NCI-H460 (cell line): ENCODE data around the gene OR13J1. TPM values are rescaled to one million over a fixed set of nuclear protein-coding genes. Genes with fewer than 3 reads are reported as not detected.
A peak's percentile ranks its signal among the peaks of the same experiment; 100 is the strongest.
"Not testable (repeated sequence)": the region's sequence is repeated elsewhere in the genome, so short reads cannot be mapped to it uniquely, and the experiment has no call there.

Experiments used
- DNase-seq: peaks from one replicate; pipeline ENCODE4 v3.0.0-alpha.2; 2016; ENCODE audit warnings: low read depth; ENCODE audit errors: extremely low read depth
- total RNA-seq: library from RNA; depleted of rRNA; stranded (reverse); fragments of >200 nt; shearing (Covaris generic); gene quantifications from 2 replicates; pipeline ENCODE4 v1.2.3, GENCODE V29; 2014

Gene OR13J1
- total RNA-seq, 1 experiment from 2014 or later: not detected

DNA sequence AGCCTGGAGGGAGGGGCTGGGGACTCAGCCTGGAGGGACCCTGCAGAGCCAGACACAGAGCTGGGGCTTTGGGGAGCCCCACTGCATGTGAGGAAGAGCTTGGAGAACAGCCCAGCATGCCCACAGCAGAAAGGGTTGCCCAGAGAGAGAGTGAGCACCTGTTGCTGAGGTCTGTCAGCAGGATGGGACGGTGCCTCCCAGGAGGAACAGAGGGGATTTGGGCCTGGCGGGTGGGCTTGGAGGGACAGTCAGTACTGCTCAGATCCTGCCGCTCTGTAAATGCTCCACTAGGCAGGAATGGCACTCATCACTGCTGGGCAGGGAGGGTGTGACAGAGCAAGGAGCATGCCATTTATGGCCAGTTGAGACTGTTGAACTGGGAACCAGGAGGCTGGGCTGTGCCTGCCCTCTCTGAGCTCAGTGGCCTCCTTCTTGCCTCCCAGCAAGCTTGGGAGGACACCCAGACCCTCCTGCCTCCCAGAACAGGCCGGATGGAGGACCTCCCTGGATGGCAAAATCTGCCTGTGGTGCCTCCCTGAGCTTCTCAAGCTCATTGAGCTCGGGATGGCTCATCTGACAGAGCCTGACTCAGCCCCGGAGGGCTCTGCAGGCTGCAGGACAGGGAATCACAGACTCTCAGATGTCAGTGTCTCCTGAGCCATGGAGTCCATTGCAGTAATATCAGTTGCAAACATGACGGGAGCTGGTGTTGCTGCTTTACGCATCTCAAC lies 35.0 kb upstream of the OR13J1 start:
- no peak for DNase-seq

DNA sequence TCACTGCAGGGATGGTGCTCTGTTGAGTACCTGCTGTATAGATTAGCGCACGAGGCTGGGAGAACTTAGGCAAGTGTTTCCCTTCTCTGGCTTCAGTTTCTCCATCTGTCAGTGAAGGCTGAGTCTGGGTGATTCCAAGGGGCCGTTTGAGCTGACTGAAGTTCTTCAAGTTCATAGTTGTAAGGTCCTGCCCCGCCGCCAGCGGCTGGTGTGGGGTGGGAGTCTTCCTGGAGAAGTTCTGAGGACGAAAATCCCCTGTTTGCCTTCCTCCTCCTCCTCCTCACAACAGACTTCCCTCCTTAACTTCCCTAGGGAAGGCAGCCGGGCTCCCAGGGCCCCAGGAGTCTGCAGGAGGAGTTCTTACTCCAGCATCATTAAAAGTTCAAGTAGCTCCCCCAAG lies 34.1 kb upstream of the OR13J1 start:
- no peak for DNase-seq

DNA sequence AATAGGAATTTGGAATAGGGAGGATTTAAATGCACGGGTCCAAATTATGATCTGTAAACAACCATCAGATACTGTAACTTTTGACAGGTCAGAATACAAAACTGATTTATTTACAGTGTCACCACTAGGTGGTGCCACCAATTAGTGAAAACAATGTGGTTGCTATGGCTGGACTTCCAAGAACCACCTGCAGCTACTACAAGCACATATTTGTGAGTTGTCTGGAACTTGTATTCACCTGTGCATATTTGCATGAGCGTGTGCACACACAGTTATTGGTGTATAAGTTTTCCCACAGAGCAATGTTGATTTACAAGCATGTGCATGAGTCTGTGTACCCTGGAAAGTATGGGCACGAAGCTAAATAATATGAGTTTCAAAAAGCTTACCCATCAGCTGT lies 32.8 kb upstream of the OR13J1 start:
- DNase-seq: no peak

DNA sequence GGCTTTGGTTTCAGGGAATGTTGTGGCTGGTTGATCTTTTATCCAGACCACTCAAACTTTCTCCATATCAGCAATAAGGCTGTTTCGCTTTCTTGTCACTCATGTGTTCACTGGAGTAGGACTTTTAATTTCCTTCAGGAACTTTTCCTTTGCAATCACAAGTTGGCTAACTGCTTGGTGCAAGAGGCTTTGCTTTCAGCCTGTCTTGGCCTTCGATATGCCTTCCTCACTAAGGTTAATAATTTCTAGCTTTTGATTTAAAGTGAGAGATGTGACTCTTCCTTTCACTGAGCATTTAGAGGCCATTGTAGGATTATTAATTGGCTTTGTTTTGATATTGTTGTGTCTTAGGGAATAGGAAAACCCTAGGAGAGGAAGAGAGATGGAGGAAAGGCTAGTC lies 28.8 kb upstream of the OR13J1 start:
- DNase-seq: no peak

DNA sequence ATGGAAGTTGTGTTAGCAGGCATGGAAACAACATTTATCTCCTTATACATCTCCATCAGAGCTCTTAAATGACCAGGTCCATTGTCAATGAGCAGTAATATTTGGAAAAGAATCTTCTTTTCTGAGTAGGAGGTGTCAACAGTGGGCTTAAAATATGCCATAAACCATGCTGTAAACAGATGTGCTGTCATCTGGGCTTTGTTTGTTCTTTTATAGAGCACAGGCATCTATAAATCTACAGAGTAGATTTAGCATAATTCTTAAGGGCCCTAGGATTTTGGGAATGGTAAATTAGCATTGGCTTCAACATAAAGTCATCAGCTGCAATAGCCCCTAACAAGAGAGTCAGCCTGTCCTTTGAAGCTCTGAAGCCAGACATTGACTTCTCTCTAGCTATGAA lies 28.1 kb upstream of the OR13J1 start:
- no peak for DNase-seq

DNA sequence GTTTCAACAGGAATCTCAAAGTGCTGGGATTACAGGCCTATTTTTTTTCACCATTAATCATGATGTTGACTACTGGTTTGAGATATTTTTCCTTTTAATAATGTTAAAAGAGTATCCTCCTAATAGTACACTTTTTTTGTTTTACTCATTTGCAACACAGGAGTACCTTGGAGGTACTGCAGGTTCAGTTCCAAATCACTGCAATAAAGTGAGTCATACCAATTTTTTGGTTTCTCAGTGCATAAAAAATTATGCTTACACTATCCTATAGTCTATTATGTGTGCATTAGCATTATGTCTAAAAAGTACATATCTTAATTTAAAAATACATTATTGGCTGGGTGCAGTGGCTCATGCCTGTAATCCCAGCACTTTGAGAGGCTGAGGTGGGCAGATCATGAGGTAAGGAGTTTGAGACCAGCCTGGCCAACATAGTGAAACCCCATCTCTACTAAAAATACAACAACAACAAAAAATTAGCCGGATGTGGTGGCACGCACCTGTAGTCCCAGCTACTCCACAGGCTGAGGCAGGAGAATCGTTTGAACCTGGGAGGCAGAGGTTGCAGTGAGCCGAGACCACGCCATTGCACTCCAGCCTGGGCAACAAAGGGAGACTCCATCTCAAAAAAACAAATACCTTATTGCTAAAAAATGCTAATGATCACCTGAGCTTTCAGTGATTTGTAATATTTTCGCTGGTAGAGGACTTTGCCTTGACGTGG lies 27.3 kb upstream of the OR13J1 start:
- DNase-seq: not testable (repeated sequence)

DNA sequence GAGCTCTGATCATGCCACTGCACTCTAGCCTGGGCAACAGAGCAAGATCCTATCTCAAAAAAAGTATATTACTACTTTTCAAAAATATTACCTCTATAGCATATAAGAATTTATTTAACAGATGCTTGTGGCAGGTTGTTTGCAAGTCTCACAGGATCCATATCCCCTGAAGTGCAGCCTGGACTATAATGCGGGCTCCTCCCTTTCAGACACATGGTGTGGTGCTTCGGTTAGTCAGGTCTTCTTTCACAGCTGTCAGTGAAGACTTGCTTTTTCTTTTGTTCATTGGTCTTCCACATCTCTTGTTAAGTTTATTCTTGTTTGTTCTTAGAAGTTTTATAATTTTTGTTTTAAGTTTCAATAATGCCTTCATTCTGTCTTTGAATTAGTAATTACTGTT lies 26.4 kb upstream of the OR13J1 start:
- no peak for DNase-seq

DNA sequence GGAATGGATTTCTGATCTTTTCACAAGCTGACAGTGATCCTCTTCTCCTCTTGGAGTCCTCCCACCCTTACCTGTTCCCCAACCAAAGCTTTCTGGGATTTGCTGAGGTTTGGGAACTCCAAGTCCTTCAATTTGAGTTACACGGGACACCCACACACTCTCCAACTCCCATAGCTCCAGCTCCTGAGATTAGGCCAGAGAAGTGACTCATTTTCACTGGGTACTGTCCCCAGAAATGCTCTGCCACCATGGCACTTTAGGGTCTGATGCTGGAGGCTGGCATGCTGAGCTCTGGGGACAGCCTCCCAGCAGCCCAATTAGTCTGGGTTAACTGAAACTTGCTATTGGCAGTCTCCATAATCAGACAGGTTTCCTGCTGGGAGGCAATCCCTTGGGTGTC lies 21.9 kb upstream of the OR13J1 start:
- DNase-seq: no peak

DNA sequence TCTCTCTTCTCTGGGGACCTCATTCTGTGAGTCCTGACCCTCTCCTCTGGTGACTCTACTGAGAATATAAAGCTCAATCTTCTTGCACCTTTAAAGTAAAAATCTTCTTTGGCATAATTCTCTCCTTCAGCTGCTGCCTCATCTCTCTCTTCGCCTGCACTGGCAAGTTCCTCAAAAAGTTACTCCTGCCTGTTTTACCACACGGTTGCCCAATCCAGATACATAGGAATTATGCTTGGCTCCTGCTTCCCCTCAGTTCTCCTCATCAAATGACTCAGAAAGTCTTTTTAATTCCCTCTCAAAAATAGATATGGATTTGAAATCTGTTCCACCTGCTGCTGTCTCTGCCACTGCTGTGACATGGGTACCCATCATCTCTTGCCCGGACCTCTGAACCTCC lies 21.4 kb upstream of the OR13J1 start:
- no peak for DNase-seq

DNA sequence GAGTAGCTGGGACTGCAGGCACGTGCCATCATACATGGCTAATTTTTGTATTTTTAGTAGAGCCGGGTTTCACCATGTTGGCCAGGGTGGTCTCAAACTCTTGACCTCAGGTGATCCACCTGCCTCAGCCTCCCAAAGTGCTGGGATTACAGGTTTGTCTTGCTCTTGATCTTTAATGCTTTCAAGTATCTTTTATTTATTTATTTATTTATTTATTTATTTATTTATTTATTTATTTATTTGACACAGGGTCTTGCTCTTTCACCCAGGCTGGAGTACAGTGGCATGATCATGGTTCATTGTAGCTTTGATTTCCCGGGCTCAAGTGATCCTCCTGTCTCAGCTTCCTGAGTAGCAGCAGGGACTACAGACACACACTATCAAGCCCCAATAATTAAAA lies 14.7 kb upstream of the OR13J1 start:
- DNase-seq: not testable (repeated sequence)

DNA sequence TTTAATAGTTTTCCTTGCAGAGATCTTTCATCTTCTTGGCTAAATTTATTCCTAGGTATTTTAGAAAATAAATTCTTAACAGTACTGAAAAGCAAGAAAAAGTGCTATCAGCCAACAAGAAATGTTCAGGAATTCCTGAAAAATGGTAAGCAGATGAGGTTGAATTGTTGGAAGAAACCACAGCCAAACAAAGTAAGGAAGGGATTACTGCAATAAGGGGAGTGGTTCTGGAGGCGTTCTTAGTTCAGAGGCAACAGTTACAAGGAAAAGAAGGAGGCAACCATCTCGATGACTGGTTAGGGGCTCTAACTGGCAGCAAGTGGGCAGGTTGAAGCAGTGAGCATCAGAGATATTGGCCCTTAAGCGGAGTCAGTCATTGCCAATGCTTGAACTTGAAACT lies 12.8 kb upstream of the OR13J1 start:
- DNase-seq: no peak

DNA sequence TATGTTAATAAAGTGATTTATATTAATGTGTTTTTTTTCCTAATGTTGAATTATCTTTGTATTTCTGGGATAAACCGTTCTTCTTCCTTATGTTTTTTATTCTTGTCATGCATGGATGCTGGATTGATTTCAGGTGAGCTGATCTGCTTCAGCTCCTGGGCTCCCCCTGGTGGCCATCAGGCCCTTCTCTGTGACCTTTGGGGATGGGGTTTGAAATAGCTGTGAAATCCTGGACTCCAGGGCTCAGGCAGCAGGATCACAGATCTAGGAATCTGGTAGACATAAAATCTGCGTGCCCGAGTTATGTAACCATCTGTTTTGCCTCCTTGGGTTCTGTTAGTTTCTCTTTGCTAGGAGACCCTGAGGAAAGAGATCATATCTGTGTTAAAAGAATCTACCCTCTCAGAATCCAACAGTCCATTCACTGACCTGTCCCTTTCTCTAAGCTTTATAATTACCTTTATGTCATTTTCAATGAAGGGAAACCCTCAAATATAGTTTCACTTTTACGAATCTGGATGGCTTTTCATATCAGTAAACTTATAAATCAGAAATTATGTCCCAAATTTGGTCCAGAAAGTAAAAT lies 12.2 kb upstream of the OR13J1 start:
- peak; percentile 63 for DNase-seq

DNA sequence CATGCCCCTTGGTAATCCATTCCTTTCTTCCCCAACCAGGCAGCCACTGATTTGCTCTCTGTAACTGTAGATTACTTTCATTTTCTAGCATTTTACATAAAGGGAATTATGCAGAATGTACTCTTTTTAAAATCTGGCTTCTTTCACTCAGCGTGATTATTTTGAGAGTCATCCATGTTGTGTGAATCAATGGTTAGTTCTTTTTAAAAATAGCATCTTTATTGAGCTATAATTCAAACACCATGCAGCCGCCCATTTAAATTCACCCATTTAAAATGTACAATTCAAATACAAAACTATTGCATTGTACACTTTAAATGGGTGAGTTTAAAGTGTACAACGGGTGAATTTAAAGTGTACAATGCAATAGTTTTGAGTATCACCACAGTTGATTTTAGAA lies 2.3 kb upstream of the OR13J1 start:
- DNase-seq: no peak

DNA sequence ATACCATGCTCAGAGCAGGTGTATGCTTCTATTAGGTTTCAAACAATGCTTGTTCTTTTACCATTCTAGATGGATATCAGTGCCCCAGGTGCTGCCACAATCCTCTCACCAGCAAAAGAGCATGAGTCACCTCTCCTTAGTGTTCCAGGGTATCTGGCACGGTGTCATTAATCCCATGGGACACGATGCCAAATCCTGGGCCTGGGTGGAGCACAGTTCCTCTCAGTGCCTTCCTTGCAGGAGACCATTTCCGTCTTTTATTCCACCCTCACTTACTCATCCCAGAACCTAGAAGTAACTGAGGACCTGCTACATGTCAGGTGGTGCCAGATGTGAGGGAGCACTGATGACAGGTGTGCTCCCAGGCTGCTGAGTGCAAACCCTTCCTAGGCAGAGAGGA lies 1.3 kb upstream of the OR13J1 start:
- no peak for DNase-seq

DNA sequence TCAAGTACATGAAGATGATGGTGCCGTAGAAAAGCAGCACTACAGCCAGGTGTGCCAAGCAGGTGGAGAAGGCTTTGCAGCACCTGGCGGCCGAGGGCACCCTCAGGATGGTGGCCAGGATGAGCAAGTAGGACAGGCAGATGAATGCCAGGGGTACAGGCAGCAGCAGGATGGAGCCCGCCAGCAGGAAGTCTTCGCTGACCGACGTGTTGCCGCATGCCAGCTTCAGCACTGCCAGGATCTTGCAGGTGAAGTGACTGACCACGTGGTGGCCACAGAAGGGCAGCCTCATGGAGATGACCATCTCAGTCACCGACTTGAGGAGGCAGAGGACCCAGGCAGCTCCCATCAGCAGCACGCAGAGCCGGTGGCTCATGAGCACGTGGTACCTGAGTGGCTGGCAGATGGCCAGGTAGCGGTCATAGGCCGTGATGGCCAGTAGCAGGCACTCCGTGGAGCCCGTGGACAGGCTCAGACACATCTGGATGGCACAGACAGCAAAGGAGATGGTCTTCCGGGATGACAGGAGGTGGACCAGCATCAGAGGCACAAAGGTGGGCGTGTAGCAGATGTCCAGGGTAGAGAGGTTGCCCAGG lies 482 bp downstream of the OR13J1 start:
- no peak for DNase-seq

DNA sequence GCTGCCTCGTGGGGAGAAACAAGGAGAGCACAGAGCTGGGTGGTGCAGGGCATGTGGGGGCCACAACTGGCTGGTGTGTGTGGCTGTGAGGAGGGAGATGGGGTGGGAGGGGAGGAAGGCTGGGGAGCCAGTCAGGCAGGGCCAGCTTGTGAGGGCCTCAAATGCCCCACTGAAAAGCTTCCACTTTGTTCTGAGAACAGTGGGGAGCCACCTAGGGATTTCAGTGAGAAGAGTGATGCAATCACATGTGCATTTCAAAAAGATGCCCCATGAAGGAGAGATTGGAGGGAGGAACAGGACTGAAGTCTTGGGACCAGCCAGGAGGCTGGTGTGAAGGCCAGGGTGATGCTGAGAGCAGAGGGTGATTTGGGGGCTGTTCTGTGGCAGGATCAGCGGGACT lies 1.3 kb downstream of the OR13J1 start:
- no peak for DNase-seq

DNA sequence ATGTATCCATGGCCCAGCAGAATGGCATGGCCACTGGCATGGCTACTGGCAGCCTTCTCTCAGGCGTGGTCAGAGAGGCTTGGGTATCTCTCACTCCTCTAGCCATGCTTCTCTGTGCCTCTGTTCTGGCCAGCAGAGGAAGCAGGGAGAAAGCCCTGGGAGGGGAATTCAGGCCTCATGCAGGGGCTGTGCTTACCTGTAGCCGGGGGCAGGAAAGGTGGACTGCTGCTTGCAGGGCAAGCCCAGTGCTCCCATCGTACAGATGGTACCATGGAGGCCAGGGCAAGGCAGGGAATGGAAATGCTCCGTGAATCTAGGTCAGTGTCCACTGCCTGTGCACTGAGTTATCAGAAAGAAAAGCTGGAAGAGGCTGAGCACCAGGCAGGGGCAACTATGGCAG lies 2.7 kb downstream of the OR13J1 start:
- no peak for DNase-seq

DNA sequence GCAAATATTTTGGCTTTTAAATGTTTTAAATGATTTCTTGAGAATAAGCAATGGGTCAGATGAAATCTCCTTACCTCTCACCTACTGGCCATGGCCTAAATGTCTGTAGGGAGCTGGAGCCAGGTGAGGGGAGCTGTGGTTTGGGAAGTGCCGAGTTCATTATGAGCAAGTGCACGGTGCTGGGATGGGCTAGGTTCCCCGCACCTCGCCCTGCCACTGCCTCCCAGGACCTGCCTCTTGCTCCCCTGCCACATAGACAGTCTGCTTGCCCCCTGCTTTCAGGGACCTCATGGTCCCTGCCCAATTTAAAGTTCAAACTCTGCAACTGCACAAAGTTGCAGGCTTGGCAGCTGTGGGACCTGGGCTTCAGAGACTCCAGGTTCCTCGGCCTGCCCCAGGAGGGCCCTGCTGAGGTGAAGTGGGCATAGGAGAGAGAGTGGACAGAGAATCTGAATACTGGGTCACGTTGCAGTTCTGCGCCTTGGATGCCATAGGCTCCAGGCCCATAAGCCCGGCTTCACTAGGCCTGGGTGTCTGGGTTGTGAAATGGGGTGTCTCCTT lies 5.4 kb downstream of the OR13J1 start:
- DNase-seq: no peak

DNA sequence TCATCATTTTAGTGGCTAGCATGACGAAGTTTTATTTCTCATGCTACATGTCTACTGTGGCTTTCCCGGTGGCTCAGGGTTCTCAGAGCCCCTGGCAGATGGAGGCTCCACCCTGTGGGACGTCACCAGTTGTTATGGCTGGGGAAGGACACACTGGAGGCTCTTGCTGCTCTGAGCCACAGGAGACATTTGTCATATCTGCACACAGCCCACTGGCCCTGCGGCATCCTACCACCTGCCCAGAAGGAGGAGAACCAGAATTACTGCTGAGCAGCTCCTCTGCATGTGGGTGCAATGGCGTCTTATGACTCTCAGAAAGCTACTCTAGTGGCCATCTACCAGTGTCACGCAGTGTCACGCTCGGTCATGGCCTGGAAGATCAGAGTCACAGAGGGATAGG lies 6.6 kb downstream of the OR13J1 start:
- DNase-seq: no peak

DNA sequence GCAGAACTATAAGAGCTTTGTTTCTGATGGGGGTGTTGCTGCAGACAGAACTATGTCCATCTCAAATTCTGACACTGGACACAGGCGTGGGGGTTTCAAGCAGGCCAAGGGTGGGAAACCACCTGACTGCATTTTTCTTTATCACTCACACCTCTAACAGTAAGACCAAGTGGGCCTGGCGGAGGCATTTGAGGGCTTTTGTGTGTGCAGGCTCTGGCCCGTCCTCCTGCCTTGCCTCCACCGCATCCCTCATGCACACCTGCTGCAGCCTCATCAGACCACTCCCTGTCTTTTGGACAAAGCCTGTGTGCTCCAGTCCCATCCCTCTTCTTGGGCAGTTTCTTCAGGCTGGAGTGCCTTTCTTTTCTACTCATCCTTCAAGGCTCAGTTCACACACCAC lies 7.9 kb downstream of the OR13J1 start:
- no peak for DNase-seq

DNA sequence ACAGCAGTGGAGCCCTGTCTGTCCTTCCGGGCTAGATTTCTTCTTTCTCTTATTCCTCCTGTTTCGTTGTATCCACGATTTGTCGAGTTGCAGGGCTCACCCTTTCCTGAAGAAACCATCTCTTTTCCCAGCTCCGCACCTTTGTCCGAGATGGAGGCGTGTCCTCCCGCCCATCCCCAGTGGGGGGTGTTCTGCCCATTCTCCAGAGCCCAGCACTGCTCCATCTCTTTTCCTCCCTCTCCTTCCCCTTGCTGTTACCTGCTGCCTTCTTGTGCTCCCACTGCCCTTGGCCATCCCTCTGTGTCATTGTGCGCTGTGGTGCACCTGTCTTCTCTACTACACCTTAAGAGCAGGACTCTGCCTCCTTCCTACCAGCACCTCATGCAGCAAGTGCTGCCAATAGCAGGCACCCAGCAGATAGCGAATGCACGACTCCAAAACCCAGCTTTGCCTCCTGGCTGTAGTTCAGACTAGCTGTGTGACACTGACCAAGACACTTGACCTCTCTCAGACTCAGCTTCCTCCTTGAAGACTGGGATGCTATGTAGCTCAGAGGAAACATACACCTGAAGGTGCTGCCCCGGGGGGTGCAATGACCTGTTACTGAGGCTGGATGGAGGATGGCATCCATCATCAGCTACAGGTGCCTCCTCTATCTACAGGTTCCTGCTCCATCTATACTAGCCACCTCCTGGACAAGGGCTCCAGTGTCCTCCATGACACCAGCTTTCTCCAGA lies 8.9 kb downstream of the OR13J1 start:
- no peak for DNase-seq
